ENCODE results near the gene KCTD10.

DNA sequence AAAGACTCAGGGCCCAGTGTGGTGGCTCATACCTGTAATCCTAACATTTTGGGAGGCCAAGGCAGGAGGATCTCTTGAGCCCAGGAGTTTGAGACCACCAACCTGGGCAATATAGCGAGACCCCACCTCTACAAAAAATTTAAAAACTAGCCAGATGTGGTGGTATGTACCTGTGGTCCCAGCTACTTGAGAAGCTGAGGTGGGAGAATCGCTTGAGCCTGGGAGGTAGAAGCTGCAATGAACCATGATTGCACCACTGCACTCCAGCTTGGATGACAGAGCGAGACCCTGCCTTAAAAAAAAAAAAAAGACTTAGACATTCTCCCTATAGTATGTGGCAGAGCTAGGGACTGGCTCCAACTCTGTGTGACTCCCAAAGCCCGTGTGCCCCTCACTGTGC lies 3.3 kb upstream of the KCTD10 start:
- TF ChIP-seq, protein P1, sequence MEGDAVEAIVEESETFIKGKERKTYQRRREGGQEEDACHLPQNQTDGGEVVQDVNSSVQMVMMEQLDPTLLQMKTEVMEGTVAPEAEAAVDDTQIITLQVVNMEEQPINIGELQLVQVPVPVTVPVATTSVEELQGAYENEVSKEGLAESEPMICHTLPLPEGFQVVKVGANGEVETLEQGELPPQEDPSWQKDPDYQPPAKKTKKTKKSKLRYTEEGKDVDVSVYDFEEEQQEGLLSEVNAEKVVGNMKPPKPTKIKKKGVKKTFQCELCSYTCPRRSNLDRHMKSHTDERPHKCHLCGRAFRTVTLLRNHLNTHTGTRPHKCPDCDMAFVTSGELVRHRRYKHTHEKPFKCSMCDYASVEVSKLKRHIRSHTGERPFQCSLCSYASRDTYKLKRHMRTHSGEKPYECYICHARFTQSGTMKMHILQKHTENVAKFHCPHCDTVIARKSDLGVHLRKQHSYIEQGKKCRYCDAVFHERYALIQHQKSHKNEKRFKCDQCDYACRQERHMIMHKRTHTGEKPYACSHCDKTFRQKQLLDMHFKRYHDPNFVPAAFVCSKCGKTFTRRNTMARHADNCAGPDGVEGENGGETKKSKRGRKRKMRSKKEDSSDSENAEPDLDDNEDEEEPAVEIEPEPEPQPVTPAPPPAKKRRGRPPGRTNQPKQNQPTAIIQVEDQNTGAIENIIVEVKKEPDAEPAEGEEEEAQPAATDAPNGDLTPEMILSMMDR (IDR thresholded peaks at IDR 0.05): no peak
- no peak for TF ChIP-seq ZFX (IDR thresholded peaks at IDR 0.05; ENCODE audit: borderline replicate concordance)
